DND-41 (cell line): ENCODE data around the gene TK2.

Experiments
- ATAC-seq: fragments of 200-7000 bp; cut with Tn5 transposase; 3 replicates; pipeline ENCODE4 v1.9.1; 2021; ENCODE audit warnings: low read depth; ENCODE audit not compliant: insufficient read depth
- DNase-seq: peaks from one replicate; pipeline ENCODE4 v3.0.0-alpha.2; 2020
- H2AFZ ChIP-seq: 2 replicates; pipeline ENCODE4 v1.6.0; 2012; ENCODE audit warnings: low read depth, low read length
- H3K27ac ChIP-seq: 2 replicates; pipeline ENCODE4 v1.5.1; 2012; ENCODE audit warnings: low read length, inconsistent platforms
- H3K27me3 ChIP-seq: fragments of 200-600 bp; sonication (generic); 2 replicates; pipeline ENCODE4 v1.6.0; 2012; ENCODE audit warnings: low read length, mild to moderate bottlenecking, inconsistent platforms; ENCODE audit not compliant: insufficient read depth, poor library complexity
- H3K36me3 ChIP-seq: 2 replicates; pipeline ENCODE4 v1.5.1; 2012; ENCODE audit warnings: low read length, inconsistent platforms; ENCODE audit not compliant: insufficient read depth
- H3K4me1 ChIP-seq: 2 replicates; pipeline ENCODE4 v1.5.1; 2012; ENCODE audit warnings: mild to moderate bottlenecking, low read length; ENCODE audit not compliant: insufficient read depth
- H3K4me2 ChIP-seq: 2 replicates; pipeline ENCODE4 v1.6.0; 2012; ENCODE audit warnings: mild to moderate bottlenecking, moderate library complexity, low read length, inconsistent platforms; ENCODE audit not compliant: insufficient read depth
- H3K4me3 ChIP-seq, 2 experiments: fragments of 200-600 bp in 1 of 2; shearing (Covaris generic) in 1 of 2; 2 replicates each; pipeline ENCODE4 v1.5.1; 2012 to 2016; ENCODE audit warnings: inconsistent platforms in 2 of 2, low read length in 2 of 2, mild to moderate bottlenecking in 2 of 2, low read depth in 1 of 2, moderate library complexity in 1 of 2
- H3K79me2 ChIP-seq: 2 replicates; pipeline ENCODE4 v1.6.0; 2012; ENCODE audit warnings: low read length, inconsistent platforms; ENCODE audit not compliant: insufficient read depth
- H3K9ac ChIP-seq: 2 replicates; pipeline ENCODE4 v1.6.0; 2012; ENCODE audit warnings: low read depth, mild to moderate bottlenecking, inconsistent platforms, low read length, moderate library complexity
- H3K9me3 ChIP-seq: 2 replicates; pipeline ENCODE4 v1.5.1; 2012; ENCODE audit warnings: low read length, moderate library complexity, mild to moderate bottlenecking, inconsistent platforms; ENCODE audit not compliant: insufficient read depth, severe bottlenecking
- H4K20me1 ChIP-seq: 2 replicates; pipeline ENCODE4 v1.6.0; 2012; ENCODE audit warnings: low read length; ENCODE audit not compliant: insufficient read depth
- EZH2 ChIP-seq: IDR thresholded peaks from 3 replicates; pipeline ENCODE4 v1.6.1; 2012; ENCODE audit warnings: borderline replicate concordance, low read depth, mild to moderate bottlenecking, moderate library complexity, low read length, inconsistent platforms; ENCODE audit not compliant: severe bottlenecking
- TF ChIP-seq, protein P1 (sequence below): IDR thresholded peaks from 2 replicates; pipeline ENCODE4 v1.5.1; 2012; ENCODE audit warnings: borderline replicate concordance, low read length, moderate library complexity, mild to moderate bottlenecking; ENCODE audit not compliant: poor library complexity, severe bottlenecking; ENCODE audit errors: extremely low read depth

TK2 gene

DNA sequence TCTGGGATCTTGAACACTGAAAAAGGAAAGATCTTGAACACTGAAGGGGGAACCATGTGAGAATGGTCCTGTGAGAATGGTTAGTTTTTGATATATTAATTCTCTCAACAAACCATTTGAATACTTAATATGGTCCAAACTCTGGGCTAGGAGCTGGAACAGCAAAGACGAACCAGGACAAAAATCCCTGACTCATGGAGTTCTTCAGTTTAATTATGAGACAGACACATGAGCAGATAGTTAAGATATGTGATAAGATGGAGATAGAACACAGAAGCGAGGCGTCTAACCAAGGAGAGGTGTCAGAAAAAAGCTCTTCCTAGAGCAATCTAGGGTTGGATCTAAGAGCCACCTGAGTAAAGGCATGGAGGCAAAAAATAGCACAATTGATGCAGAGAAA is 4.1 kb upstream of the TK2 start:
- peak overlapping the region; percentile 71 for H3K9ac ChIP-seq
- no peak for DNase-seq
- H3K4me1 ChIP-seq, result peaks cover 91% of the 10 kb centered on the region
- no peak overlapping the region for H2AFZ ChIP-seq
- TF ChIP-seq EZH2, result no peak
- TF ChIP-seq, protein P1, sequence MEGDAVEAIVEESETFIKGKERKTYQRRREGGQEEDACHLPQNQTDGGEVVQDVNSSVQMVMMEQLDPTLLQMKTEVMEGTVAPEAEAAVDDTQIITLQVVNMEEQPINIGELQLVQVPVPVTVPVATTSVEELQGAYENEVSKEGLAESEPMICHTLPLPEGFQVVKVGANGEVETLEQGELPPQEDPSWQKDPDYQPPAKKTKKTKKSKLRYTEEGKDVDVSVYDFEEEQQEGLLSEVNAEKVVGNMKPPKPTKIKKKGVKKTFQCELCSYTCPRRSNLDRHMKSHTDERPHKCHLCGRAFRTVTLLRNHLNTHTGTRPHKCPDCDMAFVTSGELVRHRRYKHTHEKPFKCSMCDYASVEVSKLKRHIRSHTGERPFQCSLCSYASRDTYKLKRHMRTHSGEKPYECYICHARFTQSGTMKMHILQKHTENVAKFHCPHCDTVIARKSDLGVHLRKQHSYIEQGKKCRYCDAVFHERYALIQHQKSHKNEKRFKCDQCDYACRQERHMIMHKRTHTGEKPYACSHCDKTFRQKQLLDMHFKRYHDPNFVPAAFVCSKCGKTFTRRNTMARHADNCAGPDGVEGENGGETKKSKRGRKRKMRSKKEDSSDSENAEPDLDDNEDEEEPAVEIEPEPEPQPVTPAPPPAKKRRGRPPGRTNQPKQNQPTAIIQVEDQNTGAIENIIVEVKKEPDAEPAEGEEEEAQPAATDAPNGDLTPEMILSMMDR, result no peak
- H3K27me3 ChIP-seq, result no peaks in the 10 kb centered on the region
- H4K20me1 ChIP-seq, result peaks cover 42% of the 10 kb centered on the region; the same call in 1 of the 2 replicates
- no peak for ATAC-seq
- H3K4me2 ChIP-seq, result peak overlapping the region; percentile 70
- H3K27ac ChIP-seq, result peak overlapping the region; percentile 97
- H3K79me2 ChIP-seq, result peaks cover 82% of the 10 kb centered on the region
- no peaks in the 10 kb centered on the region for H3K9me3 ChIP-seq
- H3K36me3 ChIP-seq, result peaks cover 56% of the 10 kb centered on the region
- H3K4me3 ChIP-seq, result peak overlapping the region; percentile 36 to 86; a peak in 3 of 4 replicates

DNA sequence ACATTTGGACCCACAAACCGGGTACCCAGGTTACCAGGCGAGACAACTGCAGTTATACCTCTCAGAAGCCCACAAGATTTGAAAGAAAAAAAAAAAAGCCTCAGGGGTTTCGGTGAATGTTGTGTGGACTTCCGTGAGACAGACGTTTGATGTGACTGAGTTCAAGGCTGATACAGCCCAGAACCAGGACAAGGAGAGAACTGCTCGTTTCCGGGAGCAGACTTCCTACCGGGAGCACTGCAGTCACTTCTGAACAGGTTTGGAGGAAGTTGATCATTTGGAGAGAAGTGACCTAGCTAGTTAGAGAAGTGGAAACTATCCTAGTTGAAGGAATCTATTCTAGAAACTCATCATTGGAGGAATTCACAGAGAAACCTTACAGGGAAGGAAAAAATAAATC is 3.3 kb upstream of the TK2 start:
- DNase-seq, result peak; percentile 40
- peak overlapping the region; percentile 97 for H3K27ac ChIP-seq
- H3K9me3 ChIP-seq, result no peaks in the 10 kb centered on the region

GRCh38 chr16:66552286-66553177 is 2.6 kb upstream of the TK2 start, which contains the start of gene CKLF:
Gene CKLF, plus strand, starts transcription at chr16:66552576. Its CDS starts 140 bp downstream, at chr16:66552716.
- H3K9ac ChIP-seq, result peak within 1 kb of the TSS; percentile 71
- H3K4me2 ChIP-seq, result peak within 1 kb of the TSS; percentile 70
- peaks cover 67% of the 10 kb centered on the region for H3K79me2 ChIP-seq
- H3K4me3 ChIP-seq, result peak within 1 kb of the TSS; percentile 36 to 86
- TF ChIP-seq, protein P1, result no peak
- no peak for TF ChIP-seq EZH2
- H2AFZ ChIP-seq, result peak within 1 kb of the TSS; percentile 80
- H4K20me1 ChIP-seq, result peaks cover 34% of the 10 kb centered on the region; the same call in 1 of the 2 replicates
- DNase-seq (peak; percentile 94), ATAC-seq (peak; percentile 63)
- H3K9me3 ChIP-seq, result no peaks in the 10 kb centered on the region
- no peaks in the 10 kb centered on the region for H3K27me3 ChIP-seq
- H3K36me3 ChIP-seq, result peaks cover 41% of the 10 kb centered on the region
- peak within 1 kb of the TSS; percentile 97 for H3K27ac ChIP-seq
- H3K4me1 ChIP-seq, result peaks cover 92% of the 10 kb centered on the region

More for the DNA sequence above, 3.3 kb upstream of the TK2 start:
- TF ChIP-seq, protein P1, result no peak
- no peak for TF ChIP-seq EZH2
- ATAC-seq, result no peak
- peak overlapping the region; percentile 71 for H3K9ac ChIP-seq
- peaks cover 34% of the 10 kb centered on the region; the same call in 1 of the 2 replicates for H4K20me1 ChIP-seq
- peak overlapping the region; percentile 70 for H3K4me2 ChIP-seq
- peaks cover 91% of the 10 kb centered on the region for H3K4me1 ChIP-seq
- H3K36me3 ChIP-seq, result peaks cover 48% of the 10 kb centered on the region
- H3K4me3 ChIP-seq, result peak overlapping the region; percentile 36 to 86
- H3K27me3 ChIP-seq, result no peaks in the 10 kb centered on the region
- H2AFZ ChIP-seq, result no peak overlapping the region
- H3K79me2 ChIP-seq, result peaks cover 74% of the 10 kb centered on the region
